Daoy (cell line): ENCODE results near the gene PRDM16. TPM values are rescaled to one million over a fixed set of nuclear protein-coding genes. Genes with fewer than 3 reads are reported as not detected.
A peak's percentile ranks its signal among the peaks of the same experiment; 100 is the strongest.

Experiments used
- DNase-seq: peaks from one replicate; pipeline ENCODE4 v3.0.0-alpha.2; 2015; ENCODE audit warnings: low read depth
- total RNA-seq: library from RNA; depleted of rRNA; stranded (reverse); fragments of >200 nt; shearing (Covaris generic); gene quantifications from 2 replicates; pipeline ENCODE4 v1.2.3, GENCODE V29; 2014

Gene PRDM16
- total RNA-seq, 1 experiment from 2014 or later = 0.91 TPM

DNA sequence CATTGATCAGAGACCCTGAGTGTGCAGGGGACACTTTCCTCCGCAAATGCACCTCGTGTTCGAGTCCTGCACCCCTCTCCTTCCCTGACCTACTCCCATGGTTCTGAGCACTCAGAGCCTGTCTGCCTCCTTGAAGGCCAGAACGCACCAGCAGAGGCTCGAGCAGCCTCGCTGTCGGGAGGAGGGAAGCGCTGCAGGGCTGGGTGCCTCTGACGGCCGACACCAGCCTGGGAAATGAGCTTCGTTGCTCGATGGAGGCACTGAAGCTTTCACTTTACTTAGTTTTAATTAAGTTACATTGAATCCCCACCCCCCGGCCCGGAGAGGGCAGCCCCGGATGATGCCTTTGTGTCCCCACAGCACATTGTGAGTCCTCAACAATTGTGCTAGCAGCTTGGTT is 229.2 kb downstream of the PRDM16 start:
- no peak for DNase-seq

DNA sequence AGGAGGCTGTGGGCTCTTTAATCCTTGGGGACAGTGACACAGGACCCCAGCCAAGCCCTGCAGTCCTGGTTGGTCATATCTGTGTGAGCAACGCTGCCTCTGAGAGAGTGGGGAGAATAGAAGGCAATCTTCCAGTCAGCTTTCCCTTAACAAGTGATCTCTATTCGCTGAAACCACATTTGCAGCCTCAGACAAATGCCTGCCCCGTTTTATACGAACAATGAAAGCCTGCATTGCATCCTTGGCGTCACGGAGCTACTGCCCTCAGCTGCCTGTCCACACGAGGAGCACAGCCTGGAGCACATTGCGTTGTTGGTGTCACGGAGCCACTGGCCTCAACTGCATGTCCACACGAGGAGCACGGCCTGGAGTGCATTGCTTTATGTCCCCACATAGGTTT is 235.2 kb downstream of the PRDM16 start:
- no peak for DNase-seq

DNA sequence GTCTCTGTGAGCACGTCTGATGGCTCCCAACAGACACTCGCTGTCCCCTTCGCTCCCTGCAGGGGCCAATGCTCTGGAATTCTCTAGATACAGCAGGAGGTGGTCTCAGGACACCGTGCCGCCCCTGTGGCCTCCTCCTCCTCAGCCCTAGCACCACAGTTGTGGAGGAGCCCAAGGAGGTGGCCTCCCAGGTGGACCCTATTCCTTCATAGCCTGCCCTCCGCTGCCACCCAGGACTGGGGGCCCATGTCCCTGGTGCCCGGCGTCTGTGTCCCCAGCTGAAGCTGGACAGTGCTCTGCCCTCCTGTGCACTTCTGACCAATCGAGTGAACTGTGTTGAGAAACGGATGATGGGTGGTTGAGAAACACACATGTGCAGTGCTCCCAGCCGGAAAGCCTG is 235.7 kb downstream of the PRDM16 start:
- no peak for DNase-seq

DNA sequence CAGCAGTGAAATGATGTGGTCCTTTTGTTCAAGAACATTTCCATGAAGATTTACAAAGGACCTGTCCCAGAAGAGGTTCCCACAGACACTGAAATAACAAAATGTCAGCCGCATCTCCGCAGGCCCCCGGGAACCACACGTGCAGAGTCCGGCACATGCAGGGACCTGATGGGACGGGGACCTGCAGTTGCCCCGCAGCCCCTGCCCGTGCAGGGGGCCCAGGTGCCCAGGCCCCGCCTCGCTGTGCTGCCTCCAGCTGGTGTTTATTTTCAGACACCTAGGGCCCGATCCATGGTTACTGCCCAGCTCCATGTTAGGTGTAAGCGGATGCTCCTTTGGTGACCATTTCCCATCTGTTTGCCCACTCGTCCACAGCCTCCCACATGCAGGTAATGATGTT is 236.2 kb downstream of the PRDM16 start:
- no peak for DNase-seq

DNA sequence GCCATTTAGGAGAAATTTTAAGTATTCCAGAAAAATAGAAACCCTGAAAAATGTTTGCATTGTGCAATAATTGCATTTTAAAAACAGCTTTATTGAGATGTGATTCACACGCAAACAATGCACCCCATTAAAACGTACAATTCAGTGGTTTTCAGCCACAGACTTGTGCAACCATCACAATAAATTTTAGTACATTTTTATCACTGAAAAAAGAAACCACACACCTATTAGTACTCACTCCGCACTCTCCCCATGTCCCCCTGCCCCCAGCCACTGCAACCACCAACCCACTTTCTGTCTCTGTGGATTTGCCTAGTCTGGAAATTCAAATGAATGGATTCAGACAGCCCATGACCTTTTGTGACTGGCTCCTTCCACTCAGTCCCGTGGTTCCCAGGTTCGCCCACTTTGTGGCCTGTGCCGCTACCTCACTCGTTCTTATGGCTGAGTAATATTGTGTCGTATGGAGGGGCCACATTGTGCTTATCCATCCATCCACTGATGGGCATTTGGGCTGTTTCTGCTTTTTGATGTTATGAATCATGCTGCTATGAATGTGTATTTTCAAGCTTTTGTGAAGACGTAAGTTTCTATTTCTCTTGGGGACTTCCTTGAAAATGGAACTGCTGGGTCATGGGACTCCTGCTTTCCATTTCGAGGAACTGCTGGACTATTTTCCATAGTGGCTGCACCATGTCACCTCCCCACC is 237.7 kb downstream of the PRDM16 start:
- DNase-seq = peak; percentile 29

DNA sequence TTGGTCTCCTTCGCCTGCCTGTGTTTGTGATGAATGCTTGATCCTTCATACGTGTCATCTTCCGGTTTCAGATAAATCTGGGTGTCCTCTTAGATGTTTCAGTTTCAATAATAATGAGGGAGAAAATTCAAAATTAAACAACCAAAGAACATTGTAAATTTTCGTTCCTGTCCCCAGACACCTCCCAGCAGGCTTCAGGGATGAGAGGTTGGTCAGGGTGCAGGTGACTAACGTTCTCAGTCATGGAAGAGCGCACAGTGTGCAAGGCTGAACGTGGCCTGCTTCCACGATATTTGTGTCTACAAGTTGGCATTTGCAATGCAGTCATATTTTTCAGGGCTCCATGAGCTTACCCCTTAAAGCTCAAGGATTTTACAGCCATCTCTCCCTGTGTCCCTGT is 238.4 kb downstream of the PRDM16 start:
- DNase-seq = no peak

DNA sequence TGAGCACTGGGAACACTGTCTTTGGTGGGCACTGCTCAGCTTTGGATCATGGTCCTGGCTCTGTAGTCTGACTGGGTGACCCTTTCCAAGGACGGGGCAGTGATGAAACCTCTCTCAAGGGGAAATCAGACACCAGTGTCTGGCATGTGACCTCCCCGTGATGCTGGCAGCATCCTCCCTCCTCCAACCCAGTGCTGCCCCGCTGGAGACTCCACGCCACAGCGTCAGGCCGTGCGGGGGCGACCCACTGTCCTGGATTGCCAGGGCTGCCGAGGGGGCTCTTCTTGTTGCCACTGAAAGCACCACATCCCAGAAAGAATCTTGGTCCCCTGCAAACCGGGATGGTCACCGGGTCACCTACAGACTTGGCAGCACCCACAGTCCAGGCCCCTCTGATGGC is 239.1 kb downstream of the PRDM16 start:
- DNase-seq = no peak

DNA sequence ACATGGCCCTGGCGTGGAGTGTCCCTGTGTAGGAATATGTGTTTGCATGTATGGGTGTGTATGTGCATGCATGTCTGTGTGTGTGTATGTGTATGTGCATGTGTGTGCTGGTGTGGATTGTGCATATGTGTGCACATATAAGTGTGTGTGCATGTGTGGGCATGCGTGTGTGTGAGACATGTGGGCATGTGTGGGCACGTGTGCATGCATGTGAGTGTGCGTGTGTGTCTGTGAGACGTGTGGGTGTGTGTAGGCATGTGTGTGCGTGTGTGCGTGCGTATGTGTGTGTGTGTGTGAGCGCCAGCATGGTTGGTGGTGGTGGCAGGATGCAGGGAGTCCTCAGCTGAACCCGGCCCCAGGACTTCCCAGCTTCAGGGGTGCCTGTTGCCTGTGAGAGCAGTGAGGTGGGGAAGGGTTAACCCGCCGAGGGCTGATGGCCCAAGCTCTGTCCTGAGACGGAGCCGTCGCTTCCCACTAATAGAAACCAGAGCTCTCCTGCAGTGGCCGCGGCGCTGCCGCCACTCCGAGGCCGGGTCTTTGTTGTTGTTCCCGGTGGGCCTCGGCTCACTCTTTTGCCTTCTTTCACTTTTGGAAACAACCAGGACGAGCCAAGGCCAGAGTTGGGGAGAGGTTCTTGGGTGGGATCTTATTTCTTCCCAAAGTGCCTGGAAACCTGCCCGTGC is 241.9 kb downstream of the PRDM16 start:
- no peak for DNase-seq

DNA sequence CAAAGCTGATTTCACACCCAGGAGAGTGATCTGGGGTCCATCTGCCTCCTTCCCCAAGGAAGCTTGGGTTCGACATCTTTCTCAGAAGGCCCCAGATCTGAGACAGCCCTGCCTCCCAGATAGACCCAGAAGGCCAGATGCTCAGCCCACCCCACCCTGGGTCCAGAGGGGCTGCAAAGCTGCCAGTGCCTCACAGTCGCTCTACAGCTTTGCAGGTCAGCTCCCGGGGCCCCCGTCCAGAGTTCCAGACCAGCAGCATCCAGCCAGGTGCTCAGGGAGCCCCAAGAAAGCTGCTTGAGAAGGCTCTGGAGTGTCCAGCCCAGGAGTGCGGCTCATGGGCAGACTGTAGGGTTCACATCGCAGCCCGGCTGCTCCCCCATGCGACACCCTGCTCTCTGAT is 242.7 kb downstream of the PRDM16 start:
- DNase-seq = no peak

DNA sequence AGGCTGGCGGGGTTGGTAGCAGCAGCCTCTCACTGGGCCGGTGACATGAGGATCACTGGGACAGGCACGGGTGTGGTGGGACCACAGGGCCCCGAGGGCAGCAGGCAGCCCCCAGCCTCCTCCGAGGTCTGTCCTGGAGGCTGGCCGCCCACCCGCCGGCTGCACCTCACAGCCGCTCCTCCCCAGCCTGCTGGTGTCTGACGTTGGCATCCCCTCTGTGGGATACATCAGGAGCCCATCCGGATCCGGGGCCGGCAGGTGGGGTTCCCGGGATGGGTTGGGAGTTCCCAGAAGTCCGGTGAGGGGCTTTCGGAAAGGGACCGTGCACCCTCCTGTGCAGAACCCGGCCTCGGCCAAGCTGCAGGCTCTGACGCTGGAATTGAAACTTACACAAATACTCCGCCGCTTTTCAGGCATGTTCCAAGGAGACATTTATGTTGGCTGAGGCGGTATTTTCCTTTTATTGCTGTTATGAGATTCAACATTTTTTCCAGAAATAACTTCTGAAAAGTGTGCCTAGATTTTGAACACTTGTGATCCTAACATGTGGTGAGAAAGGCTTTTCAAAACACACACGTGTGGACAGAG is 243.4 kb downstream of the PRDM16 start:
- DNase-seq = no peak

DNA sequence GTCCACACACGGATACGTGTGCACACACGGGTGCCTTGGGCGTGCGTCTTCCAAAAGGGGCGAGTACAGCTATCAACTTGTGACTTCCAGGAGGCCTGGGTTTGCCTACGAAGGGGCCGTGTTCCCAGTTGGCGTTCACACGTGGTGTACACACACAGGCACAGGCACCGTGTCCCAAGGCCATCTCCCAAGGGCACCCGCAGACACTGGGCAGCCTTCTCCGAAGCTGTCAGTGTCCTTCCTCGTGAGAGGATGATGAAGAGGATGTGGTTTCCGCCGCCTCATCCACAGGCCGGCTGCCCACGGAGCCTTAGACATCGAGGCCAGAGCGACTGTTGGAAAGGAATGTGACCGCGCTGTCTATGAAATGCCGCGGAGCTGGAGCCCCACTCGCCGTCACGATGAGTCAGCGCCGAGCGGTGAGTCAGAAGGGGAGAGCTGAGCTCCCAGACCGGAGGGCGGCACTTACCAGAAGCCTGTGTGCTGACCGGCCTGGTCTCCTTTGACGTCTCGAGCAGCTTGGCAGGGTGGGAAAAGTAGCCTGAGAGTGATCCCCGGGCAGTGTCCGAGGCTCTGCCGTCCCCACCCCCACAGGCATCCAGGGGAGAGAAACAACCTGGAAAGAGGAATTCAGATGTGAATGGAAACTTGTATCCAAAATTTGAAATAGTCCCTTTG is 244.0 kb downstream of the PRDM16 start:
- DNase-seq = peak; percentile 100

DNA sequence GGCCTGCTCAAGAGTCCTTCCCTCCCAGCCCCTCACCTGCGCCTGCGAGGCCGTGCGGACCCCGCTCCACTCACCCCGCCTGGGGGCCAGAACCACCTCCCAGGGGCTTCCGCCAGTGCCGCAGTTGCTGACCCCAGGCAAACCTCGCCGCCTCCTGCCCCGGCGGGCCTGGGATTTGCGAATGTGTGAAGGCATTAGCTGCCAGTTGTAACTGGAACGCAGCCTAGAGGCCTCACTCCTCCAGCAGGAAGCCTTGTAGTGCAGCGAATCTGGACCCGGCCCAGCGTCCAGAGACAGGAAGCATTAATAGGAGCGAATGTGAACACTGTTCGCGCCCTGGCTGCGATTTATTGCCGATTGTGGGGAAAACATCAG is 244.6 kb downstream of the PRDM16 start:
- DNase-seq = peak; percentile 91

DNA sequence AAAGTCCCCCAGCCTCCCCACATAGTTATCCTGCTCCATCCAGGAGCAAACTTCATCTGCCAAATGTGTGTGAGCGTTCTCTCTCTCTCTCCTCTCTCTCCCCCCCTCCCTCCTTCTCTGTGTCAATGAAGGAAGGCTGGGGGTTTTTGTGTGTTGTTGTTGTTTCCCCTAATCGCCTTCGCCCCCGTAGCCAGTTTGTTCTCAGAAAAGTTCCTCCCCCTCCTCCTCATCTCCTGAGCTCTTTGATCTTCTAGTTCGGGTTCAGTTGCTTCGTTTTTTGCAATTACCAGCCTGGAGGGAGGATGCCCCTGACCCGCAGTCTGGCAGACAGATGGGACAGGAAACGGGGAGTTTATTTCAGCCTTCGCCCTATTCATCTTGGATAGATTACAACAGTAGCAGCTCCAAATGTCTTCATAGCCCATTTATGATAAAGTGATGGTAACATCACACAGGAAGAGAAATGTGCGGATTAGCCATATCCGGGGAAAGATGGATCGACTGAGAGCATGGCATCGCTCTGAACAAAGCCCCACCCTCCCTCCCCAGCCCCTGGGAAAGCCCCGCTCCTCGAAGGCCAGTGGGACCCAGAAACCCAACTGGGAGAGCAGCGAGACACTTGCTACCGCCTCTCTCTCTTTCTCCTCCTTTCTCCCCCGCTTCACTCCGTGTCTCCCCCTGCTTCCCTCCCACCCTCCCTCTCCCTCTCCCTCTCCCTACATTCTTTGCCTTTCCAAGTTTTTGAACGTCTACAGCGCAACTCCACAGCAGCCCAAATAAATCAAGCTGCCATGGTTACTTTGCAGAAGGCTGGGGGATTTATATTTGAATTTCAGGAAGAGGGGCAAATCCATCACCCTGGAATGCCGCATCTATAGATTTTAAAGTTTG is 245.7 kb downstream of the PRDM16 start:
- DNase-seq = peak; percentile 54

DNA sequence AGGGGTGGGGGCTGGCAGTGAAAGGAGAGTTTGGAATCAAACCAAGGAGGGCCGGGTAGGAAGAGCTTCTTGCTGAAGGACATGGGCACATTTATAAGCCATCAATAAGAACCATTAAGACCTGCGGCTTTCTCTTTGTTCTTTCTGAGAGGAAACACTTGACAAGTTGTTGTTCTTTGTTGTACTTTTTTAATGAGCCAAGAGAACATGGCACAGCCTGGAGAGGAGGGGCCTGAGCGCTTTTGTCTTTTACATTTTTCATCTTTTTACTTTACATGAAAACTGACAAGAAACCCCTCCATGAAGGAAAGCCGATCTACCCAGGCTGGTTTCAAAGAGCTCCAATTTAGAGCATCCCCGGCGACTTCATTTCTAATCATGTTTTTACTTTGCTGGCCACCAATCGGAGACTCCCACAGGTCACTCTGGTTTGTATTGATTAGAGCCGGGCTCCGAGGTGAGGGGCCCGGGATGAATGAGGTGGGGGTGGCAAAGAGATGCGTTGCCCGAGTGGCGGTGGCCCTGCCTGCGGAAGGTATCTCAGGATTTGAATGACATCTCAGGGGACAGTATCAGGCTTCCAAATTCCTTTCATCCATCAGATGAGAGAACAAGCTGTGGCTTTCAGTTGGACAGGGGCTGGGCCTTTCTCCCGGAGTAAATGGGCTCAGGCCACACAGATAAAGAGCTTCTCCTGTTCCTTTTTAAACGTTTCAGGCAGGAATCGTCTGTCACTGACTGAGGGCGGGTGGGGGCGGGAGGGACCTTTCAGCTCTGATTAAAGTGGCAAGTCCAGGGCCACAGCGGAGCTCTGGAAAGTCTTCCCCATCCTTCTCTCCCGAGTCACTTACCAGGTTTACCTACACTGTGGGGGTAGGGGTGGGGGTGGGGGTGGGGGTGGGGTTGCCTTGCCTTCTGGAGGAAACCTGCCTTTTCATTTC is 246.7 kb downstream of the PRDM16 start:
- no peak for DNase-seq

DNA sequence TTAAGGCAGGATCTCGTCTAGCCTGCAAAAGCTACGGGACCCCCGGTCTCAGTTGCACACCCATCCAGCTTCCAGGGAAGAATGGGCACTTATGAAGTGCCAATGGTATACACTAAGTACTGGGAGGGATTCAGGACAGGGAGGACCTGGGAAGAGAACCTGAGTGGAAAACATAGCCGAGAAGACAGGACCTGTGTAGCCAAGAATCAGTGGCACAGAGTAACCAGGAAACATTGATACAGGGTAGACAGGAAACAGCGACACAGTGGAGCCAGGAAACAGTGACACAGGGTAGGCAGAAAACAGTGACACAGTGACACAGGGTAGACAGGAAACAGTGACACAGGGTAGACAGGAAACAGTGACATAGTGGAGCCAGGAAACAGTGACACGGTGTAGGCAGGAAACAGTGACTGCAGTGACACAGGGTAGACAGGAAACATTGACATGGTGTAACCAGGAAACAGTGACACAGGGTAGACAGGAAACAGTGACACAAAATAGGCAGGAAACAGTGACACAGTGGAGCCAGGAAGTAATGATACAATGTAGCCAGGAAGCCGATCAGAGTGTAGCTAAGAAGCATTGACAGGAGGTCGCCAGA is 247.4 kb downstream of the PRDM16 start:
- no peak for DNase-seq

DNA sequence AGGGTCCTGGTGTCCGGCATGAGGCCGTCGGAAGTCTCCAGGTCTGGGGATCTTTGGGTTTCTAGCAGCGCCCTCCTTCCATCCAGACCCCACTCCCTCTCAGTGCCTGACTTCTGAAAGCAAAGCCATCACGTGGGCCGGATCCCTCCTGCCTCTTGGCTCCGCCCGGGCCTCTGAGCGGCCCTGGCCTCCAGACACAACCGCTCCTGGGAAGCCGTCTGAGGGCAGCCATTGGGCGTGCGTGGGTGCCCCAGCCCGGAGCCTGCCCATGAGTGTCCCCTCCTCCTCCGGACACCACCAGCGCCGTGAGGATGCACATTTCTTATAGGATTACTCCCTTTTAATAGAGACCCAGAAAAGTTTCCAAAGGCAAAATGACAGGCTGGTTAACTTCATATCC is 248.5 kb downstream of the PRDM16 start:
- DNase-seq = no peak

DNA sequence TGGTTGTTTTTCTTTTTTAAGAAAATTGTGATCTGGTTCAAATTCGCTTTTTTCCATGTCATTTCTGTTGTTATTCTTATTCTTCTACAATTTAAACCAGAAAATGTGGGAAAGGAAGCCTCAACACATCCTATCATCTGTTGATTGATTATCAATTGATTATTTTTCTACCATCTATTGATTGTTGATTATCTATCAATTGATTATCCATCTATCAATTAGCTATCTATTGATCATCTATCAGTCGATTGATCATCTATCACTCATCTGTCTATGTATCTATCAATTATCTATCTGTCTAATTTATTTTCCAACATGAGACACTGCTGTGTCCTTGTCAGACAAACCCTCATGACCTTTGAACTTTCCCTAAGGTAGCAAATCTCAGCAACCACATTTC is 249.3 kb downstream of the PRDM16 start:
- DNase-seq = no peak

DNA sequence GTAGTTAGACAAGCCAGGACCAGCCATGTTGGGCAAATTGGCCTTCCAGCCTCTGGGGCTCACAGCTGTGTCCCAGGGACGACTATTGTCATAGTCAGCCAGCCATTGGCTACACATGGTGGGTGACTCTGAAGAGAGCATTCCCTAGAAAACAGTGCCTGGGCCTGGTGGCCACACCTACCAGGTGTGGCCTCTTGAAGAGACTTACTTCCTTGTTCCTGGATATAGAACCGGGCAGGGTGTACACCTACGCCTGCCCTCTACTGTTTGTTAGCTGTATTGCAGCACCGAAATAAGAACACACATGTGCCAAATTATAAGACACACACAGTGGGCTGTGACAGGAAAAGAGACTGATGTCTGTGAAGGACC is 250.9 kb downstream of the PRDM16 start:
- DNase-seq = peak; percentile 80

DNA sequence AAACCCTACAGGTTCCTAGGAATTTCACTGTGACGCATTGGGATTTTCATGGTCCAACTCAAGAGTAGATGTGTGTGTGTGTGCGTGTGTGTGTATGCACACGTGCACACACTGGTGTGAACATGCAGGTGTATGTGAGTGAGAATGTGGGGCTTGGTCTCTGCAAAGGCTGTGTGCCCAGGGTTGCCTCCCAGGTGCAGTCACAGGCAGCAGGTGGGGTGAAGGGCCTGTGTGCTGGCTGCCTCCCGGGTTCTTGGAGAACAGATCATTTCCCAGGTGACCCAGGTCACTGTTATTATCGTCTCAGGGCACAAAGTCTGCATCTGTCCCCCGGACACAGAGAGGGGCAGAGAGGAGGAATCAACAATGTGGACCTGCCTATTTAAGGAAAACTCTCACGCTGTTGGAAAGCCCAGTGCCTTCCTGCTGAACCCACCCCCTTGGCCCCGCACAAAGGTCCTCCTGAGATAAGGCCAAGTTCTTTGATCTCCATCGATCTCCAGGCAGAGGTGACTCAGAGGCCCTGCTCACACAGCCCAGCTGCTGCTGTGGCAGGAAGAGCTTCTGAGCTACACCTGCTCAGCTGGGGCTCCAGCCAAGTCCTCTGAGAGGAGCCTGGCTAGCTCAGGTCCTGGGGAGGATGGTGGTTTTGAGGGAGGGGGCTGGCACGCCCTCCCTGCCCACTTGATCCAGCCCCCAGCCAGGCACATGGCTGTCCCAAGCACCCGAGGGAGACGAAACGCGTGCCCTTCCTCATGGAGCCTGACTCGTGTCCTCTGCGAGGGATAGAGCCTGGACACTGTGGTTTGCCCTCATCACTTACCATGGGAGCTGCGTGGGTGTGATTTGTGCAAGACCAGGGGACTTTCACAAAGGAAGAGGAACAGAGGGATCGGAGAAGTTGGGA is 251.5 kb downstream of the PRDM16 start:
- peak; percentile 52 for DNase-seq
